HPDE6-E6E7 (cell line): ENCODE results near the gene FSCN2.
A peak's percentile ranks its signal among the peaks of the same experiment; 100 is the strongest.

ENCODE experiments used
- DNase-seq: peaks from one replicate; pipeline ENCODE4 v3.0.0; 2011; ENCODE audit warnings: missing footprints; ENCODE audit errors: extremely low spot score

The FSCN2 gene, protein sequence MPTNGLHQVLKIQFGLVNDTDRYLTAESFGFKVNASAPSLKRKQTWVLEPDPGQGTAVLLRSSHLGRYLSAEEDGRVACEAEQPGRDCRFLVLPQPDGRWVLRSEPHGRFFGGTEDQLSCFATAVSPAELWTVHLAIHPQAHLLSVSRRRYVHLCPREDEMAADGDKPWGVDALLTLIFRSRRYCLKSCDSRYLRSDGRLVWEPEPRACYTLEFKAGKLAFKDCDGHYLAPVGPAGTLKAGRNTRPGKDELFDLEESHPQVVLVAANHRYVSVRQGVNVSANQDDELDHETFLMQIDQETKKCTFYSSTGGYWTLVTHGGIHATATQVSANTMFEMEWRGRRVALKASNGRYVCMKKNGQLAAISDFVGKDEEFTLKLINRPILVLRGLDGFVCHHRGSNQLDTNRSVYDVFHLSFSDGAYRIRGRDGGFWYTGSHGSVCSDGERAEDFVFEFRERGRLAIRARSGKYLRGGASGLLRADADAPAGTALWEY

DNA sequence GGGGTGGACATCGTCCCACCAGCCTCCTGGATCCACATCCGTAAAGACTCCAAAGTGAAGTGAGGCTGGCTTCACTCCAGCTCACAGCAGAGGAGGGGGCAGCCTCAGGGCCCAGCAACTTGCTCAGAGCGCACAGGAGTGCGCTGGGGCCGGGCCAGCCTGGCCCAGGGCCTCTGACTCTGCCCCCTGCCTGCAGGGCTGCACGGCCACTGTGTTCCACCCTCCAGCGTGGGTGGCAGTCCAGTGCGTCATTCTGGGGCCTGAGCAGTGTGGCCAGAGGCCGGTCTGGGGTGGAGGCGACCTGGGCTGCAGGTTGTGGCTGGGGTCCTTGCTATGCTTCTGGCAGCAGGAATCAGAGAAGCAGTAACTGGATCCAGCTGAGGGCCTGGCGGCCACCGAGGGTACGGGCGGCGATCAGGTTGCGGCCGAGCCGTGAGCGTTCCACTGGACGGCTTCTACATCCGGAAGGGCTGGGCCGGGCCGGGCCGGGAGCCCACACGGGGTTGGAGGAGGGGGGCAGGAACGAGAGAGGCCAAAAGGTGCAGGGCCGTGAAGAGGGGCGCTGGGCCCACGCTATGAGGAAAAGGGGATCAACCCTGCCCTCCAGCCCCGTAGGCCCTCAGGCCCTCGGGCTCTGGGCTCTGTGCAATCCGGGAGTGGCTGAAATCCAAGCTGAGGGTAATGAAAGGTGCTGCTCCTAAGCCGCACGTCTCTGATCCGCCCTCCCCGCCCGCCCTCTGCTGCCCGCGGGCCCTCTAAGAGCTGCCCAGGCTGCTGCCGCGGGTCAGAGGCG is at the start of gene FSCN2:
TSS of gene FSCN2 (plus strand) at position 787 of the 793 bp plus-strand sequence. CDS start 155 bp downstream, outside the sequence.
- no peak for DNase-seq

GRCh38 chr17:81479175-81480071 is 48.8 kb upstream of the FSCN2 start:
- DNase-seq = no peak

DNA sequence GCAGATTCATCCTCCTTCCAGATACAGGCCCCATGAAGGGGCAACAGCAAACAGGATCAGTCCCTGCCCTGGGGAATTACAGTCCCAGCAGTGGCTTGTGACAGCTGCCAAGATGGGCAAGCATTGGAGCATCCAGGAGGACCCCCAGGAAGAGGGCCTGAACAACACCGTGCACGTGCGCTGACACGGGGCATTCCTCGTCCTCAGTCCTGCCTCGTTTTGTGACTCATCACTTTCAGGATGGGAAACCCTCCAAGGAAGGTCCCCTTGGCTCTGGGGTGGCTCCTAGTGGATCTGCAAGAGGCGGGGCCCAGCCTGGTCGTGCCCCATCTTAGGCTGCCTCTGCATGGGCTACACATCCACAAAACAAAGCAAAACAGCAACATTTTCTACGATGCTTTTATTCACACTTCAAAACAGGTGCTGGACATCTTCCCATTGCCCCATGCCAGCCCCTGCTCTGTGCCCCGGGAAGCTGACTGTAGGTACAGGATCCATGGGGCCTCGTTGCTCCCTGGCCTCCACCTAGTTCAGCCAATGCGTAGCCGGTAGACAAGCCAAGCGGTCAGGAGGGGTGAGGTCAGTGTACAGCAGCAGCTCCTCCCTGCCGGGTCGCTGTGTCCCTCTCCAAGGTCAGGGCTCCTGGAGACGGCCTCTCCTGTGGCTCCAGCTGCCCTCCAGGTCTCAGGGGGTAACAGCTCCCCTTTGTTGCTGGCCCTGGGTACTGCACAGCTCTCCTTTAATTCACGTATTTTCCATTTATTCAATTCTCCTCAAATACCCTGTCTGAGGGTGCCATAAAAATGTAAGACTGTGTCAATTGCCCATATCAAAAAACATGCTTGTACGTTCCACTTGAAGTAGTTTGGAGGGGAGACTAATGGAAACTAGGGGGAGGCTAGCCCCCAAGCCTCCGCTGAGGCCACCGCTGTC is 47.8 kb upstream of the FSCN2 start:
- no peak for DNase-seq

DNA sequence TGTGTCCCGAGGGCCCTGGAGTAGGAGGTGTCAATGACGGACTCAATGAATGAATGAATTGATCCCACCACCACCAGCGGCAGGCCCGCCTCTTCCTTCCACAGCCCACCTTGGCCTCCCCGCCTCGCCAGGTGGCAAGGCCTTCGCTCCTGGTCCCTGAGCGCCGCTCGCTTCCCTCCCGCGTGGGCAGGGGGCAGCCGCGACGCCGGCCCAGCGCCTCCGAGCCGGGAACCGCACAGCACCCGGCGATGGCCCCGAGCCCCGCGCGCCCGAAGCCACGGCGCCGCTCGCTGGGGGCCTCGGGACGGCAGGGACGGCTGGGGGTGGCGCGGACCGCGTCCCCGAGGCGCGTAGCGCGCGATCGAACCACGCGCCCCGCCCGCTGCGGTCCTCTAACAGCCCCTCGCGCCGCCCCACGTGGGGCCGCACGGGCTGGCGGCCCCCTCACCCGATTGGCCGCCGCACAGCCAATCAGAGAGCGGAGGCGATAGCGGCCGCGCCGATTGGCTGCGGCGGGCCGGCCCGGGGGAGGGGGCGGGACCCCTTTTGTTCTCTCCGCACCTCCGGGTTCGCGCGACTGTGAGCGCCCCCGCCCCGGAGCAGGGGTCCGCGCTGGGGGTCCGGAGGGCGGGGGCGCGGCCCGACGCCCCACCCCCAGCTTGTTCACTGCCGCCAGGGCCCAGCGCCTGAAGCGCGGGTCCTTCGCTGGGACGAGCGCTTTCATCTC is 46.9 kb upstream of the FSCN2 start:
- peak; percentile 70 for DNase-seq

DNA sequence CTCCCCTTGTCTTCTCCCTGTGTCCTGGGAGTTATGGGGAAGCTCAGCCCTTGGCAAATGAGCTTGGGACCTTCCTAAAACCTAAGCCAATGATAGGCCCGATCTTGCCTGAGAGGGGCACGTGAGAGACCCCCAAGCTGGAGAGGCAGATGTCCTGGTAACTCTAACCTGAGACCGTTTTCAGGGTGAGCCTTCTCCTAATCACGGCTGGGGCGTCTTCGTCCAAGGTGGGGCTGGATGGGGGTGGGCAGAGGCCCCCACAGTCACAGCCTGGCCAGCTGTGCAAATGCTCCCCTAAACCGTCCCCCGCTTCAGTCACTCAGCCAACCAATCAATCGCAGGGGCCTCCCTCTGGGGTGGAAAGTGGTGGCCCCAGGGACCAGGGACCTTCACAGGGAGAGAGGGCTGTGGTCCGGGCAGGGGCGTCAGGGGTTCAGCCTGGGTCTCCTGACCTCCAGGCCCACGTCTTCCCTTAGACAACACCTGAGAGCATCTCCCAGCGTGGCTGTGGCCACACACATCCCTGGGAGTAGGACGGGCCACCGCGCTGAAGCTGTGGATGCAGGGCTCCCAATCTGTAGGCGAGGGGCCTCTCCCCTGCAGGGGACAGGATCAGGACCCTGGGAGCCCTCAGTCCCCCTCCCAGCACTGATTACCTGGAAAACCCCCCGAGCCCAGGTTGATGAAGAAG is 46.2 kb upstream of the FSCN2 start:
- no peak for DNase-seq

DNA sequence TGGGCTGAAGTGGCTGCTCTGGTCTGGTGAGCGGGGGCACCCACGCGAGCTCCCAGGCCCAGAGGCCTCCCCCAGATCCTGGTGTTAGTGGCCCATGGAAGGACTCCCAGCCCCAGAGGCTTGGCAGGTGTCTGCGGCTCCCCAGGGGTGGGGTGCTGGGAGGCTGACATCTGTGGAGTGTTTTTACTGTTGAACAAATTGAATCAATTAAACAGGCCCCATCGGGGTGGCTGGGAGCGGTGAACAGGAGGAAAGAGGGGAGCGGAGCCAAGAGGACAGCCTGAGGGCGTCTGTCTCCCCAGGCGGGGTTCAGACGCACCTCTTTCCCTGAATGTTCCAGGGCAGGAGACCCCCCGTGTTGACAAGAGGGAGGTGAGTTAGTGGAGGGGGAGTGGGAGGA is 45.5 kb upstream of the FSCN2 start:
- DNase-seq = no peak

DNA sequence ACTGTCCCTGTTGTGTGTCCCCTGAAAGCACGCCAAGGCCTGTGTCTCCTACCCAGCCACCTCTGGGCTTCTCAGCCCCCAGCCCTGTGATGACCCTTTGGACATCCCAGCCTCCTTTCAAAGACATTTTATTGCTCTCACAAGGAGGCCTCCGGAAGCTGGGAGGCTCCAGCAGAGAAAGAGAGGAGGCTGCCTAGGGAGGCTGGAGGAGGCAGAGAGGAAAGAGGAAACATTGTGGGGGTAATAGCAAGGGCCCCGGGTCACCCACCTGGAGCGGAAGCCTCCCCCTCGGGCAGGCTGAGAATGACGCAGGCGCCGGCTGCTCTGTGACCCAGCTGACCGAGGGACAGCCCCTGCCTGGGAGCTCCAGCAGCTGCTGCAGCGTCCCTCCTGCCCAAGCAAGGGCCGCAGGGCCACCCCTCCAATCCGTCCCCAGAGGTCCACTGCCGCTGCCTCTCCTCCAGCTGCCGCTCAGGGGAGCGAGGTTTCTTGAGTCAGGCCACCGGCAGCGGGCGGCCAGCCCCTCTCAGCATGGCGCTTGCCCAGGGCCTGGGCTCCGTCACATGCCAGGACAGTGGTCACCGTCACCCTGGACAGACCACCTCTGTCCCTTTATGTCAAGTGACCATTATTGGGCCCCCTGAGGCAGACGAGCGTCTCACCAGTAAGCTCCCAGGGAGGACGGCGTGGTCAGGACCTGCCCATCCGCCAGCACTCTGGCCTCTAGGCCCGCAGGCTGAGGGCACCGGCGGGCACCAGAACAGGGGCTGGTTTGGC is 44.9 kb upstream of the FSCN2 start:
- no peak for DNase-seq

DNA sequence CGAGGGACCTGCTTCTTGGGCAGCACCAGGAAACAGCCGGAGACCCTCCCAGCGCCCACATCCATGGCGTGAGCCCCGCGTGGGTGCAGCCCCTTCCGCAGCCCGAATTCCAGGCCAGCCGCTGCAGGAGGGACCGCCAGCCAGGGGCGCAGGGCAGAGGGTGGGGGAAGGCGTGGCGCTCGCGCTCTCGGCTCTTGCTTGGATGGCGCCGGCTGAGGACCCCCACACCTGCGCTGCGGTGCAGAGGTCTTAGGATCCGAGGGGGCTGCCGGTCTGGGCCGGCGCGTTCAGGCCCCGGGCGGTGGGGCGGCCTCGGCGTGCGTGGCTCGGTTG is 44.3 kb upstream of the FSCN2 start:
- DNase-seq = no peak

DNA sequence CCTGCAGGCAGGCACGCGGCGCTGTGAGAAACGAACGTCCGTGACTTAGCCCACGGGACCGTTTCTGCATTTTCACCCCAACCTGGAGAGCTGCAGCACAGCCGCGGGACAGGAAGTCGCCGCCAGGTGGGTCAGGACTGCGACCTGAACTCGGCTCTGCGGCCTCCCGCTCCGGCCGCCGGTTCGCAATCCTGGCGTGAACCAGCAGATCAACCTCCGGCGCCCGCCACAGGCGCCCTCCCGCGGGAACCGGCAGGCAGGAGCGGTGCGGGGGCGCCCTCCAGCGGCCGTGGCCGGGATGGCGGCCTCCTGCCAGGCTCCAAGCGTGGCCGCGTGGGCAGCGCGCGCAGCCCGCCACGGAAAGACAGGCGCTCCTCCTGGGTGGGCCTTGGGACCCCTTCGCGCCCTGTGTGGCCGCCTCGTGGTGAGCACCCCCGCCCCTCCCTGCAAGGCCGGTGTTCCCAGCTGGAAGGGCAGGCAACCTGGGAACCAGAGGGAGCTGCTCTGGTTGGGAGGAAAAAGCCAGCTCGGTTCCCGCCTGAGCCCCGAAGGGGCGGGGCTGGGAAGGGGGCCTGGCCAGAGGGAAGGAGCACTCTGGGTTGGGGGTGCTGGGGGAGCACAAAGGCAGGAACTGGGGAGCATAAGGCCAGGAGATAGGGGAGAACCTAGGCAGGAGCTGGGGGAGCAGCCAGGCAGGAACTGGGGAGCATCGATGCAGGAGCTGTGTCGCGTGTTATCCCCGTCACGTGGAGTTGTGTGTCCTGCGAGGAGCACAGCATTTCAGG is 43.8 kb upstream of the FSCN2 start:
- DNase-seq = peak; percentile 80

GRCh38 chr17:81486199-81486810 is 41.9 kb upstream of the FSCN2 start:
- DNase-seq = no peak

DNA sequence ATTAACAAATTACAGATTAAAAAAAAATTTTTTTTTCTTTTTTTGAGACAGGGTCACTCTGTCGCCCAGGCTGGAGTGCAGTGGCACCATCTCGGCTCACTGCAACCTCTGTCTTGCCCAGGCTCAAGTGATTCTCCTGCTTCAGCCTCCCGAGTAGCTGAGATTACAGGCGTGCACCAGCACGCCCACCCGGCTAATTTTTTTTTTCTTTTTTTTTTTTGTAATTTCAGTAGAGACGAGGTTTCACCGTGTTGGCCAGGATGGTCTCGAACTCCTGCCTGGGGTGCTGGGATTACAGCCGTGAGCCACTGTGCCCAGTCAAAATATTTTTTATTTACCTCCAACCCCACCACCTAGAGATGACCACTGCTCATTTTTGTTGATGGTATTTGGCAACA is 41.1 kb upstream of the FSCN2 start:
- no peak for DNase-seq

- DNase-seq = peak; percentile 89
These were observed 40.5 kb upstream of the FSCN2 start for GRCh38 chr17:81487487-81488275.

GRCh38 chr17:81488276-81488860 is 39.8 kb upstream of the FSCN2 start:
- DNase-seq = no peak

GRCh38 chr17:81489012-81489997 is 38.9 kb upstream of the FSCN2 start:
- DNase-seq = no peak
